ENCODE results near the gene HSPB6.

HSPB6 gene

DNA sequence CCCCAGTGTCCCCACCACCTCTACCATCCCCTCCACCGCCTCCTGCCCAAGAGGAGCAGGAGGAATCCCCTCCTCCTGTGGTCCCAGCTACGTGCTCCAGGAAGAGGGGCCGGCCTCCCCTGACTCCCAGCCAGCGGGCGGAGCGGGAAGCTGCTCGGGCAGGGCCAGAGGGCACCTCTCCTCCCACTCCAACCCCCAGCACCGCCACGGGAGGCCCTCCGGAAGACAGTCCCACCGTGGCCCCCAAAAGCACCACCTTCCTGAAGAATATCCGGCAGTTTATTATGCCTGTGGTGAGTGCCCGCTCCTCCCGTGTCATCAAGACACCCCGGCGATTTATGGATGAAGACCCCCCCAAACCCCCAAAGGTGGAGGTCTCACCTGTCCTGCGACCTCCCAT is 36.2 kb downstream of the HSPB6 start:
- H3K4me3 ChIP-seq (ENCODE audit: control insufficient read depth, low read depth, low read length), result no peak overlapping the region
- no peak for DNase-seq (ENCODE audit: low read depth)
- TF ChIP-seq, protein P1, sequence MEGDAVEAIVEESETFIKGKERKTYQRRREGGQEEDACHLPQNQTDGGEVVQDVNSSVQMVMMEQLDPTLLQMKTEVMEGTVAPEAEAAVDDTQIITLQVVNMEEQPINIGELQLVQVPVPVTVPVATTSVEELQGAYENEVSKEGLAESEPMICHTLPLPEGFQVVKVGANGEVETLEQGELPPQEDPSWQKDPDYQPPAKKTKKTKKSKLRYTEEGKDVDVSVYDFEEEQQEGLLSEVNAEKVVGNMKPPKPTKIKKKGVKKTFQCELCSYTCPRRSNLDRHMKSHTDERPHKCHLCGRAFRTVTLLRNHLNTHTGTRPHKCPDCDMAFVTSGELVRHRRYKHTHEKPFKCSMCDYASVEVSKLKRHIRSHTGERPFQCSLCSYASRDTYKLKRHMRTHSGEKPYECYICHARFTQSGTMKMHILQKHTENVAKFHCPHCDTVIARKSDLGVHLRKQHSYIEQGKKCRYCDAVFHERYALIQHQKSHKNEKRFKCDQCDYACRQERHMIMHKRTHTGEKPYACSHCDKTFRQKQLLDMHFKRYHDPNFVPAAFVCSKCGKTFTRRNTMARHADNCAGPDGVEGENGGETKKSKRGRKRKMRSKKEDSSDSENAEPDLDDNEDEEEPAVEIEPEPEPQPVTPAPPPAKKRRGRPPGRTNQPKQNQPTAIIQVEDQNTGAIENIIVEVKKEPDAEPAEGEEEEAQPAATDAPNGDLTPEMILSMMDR (IDR thresholded peaks at IDR 0.05; ENCODE audit: control insufficient read depth, insufficient read depth, low read depth, low read length, missing control alignments), result no peak

GRCh38 chr19:35720163-35720524 is 36.7 kb downstream of the HSPB6 start:
- TF ChIP-seq, protein P1 (IDR thresholded peaks at IDR 0.05; ENCODE audit: control insufficient read depth, insufficient read depth, low read depth, low read length, missing control alignments), result no peak
- H3K4me3 ChIP-seq (ENCODE audit: control insufficient read depth, low read depth, low read length), result no peak overlapping the region
- DNase-seq (ENCODE audit: low read depth), result no peak

DNA sequence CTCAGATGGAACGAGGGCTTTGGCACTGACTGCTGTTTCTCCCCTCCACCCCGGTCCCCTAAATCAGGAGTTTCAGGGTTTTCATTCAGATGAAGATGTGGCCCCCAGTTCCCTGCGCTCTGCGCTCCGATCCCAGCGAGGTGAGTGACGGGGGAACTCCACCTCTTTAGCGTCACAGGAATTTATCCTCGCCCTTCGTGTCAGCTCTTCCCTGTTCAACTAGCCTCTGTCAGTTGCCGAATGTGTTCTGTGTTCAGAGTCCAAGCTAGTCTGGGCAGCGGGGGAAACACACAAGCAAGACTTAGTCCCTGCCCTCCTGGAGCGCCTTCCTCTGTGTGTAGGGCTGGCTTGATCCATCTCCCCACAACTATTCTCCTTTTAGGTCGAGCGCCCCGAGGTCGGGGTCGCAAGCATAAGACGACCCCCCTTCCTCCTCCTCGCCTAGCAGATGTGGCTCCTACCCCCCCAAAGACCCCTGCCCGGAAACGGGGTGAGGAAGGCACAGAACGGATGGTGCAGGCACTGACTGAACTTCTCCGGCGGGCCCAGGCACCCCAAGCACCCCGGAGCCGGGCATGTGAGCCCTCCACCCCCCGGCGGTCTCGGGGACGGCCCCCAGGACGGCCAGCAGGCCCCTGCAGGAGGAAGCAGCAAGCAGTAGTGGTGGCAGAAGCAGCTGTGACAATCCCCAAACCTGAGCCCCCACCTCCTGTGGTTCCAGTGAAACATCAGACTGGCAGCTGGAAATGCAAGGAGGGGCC is 37.2 kb downstream of the HSPB6 start:
- no peak for DNase-seq (ENCODE audit: low read depth)
- peak overlapping the region; percentile 64 for H3K4me3 ChIP-seq (ENCODE audit: control insufficient read depth, low read depth, low read length)
- TF ChIP-seq, protein P1 (IDR thresholded peaks at IDR 0.05; ENCODE audit: control insufficient read depth, insufficient read depth, low read depth, low read length, missing control alignments), result no peak

GRCh38 chr19:35718345-35719041 is 38.3 kb downstream of the HSPB6 start:
- no peak for DNase-seq (ENCODE audit: low read depth)
- TF ChIP-seq, protein P1 (IDR thresholded peaks at IDR 0.05; ENCODE audit: control insufficient read depth, insufficient read depth, low read depth, low read length, missing control alignments), result no peak
- peak overlapping the region; percentile 64 for H3K4me3 ChIP-seq (ENCODE audit: control insufficient read depth, low read depth, low read length)

GRCh38 chr19:35717665-35718344 is 39.0 kb downstream of the HSPB6 start, which contains the start of gene KMT2B:
Gene KMT2B, plus strand, starts transcription at chr19:35718003. Its CDS starts 16 bp downstream, at chr19:35718019.
- TF ChIP-seq, protein P1 (IDR thresholded peaks at IDR 0.05; ENCODE audit: control insufficient read depth, insufficient read depth, low read depth, low read length, missing control alignments), result no peak
- H3K4me3 ChIP-seq (ENCODE audit: control insufficient read depth, low read depth, low read length), result peak within 1 kb of the TSS; percentile 94
- DNase-seq (ENCODE audit: low read depth), result peak; percentile 71

DNA sequence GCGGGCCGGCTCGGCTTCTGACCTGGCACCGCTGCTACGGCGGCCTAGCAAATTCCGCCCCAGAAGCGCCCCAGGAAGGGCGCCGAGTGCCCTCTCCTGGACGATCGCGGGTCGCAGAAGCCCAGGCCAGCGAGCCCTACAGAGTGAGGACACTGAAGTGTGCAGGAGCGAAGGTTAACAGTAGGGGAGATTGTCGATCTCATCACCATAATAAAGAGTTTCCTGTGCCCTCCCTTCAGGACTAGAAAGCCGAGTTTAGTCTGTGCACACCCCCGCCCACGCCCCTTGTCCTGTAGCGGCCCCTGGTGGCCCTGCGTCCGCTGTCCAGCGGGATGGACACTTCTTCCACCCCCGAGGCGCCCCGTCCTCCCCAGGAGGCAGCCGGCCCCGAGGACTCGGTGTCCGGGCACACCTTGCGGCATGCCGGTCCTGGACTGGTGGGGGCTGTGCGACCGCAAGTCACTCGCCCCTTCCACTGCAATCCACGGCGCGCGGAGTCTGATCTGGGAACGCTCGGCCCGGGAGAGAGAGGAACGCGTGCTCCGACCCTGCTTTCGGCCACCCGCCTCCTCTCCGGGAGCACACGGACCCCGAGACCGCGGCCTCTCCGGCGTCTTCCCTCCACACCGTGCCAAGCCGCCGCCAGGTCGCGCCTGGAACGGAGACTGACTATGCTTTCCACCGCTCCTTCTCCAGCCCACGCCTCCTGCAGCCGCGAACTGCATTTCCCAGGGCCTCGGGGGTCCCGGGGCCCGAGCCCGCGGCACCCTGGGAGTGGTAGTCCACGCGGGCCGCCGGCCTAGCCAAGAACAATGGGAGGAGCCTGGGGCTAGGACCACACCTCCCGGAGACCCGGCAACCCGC is 39.8 kb downstream of the HSPB6 start:
- peak overlapping the region; percentile 94 for H3K4me3 ChIP-seq (ENCODE audit: control insufficient read depth, low read depth, low read length)
- TF ChIP-seq, protein P1 (IDR thresholded peaks at IDR 0.05; ENCODE audit: control insufficient read depth, insufficient read depth, low read depth, low read length, missing control alignments), result peak; percentile 91
- DNase-seq (ENCODE audit: low read depth), result peak; percentile 33
